Psoas muscle (tissue), 8 donors: ENCODE measurements around the gene NDUFAF8. TPM values are rescaled to one million over a fixed set of nuclear protein-coding genes. Genes with fewer than 3 reads are reported as not detected.

ENCODE experiments used
- ATAC-seq, 4 donors: fragments of 200-7000 bp; cut with Tn5 transposase; one replicate each; pipeline ENCODE4 v1.9.1; 2020; ENCODE audit warnings: moderate library complexity in 3 of 4, mild to moderate bottlenecking in 2 of 4
- DNase-seq, 2 donors: peaks; one replicate each; pipeline ENCODE4 v3.0.0-alpha.2; 2020
- H3K27ac ChIP-seq: fragments of 200-600 bp; one replicate; pipeline ENCODE4 v1.8.0; 2022
- H3K27me3 ChIP-seq, 3 donors: fragments of 200-600 bp in 1 of 3; one replicate each; pipeline versions ENCODE4 v1.6.1 to v1.8.0; 2013 to 2022; ENCODE audit warnings: low read length in 2 of 3, mild to moderate bottlenecking in 2 of 3, moderate library complexity in 1 of 3; ENCODE audit not compliant: insufficient read depth in 3 of 3
- H3K36me3 ChIP-seq, 2 donors: fragments of 200-600 bp in 1 of 2; one replicate each; pipeline versions ENCODE4 v1.6.1 to v1.8.0; 2013 to 2022; ENCODE audit warnings: low read depth in 1 of 2, mild to moderate bottlenecking in 1 of 2, moderate library complexity in 1 of 2; ENCODE audit not compliant: insufficient read depth in 1 of 2
- H3K4me1 ChIP-seq: fragments of 200-600 bp; one replicate; pipeline ENCODE4 v1.8.0; 2022
- H3K4me3 ChIP-seq: fragments of 200-600 bp; one replicate; pipeline ENCODE4 v1.8.0; 2022; ENCODE audit warnings: mild to moderate bottlenecking
- H3K9me3 ChIP-seq: fragments of 200-600 bp; one replicate; pipeline ENCODE4 v1.8.0; 2022
- WGBS, 3 donors: extraction: QIAGEN DNeasy Blood & Tissue Kit; methylation state at CpG; one replicate each; pipeline versions ENCODE4 v1.1.6 to v1.1.7; 2013; 5-methylcytosine and 5-hydroxymethylcytosine counted together
- intact Hi-C, 2 donors: fragments of 100-400 bp; cut with DNase I; formaldehyde crosslinking; loops; one replicate each; pipeline versions ENCODE4 v1.11.0 to v1.14.2; 2022
- polyA plus RNA-seq, 3 donors: library from polyadenylated mRNA; stranded (reverse); fragments of 200-250 nt; gene quantifications; one replicate each; pipeline ENCODE4 v1.2.3, GENCODE V29; 2013
- total RNA-seq, 4 donors: library from RNA; stranded (reverse); fragmentation: NEBNext Ultra II Directional in 2 of 4; extraction: Animal tissue kit (Norgen Biotek cat#: 25700) in 2 of 4; gene quantifications; one replicate each; pipeline versions ENCODE4 v1.2.1 to v1.2.4, GENCODE V29; 2021 to 2023
- TF ChIP-seq, protein P1 (sequence below): fragments of 200-600 bp; IDR thresholded peaks from one replicate; pipeline ENCODE4 v1.8.0; 2022; ENCODE audit warnings: antibody characterized with exemption
- donor health status: healthy with polysubstance abuse.
- donor health status: DM: no; HTN: no; CAD: no; lungs with moderate emphysema.
- donor health status: Bipolar disorder and iron deficiency.
- donor health status: healthy.
- donor health status: DM: yes; HTN: yes; CAD: no.
- donor health status: DM: no; HTN: no; CAD: no.
- donor health status: DM: no; HTN: no; CAD: no.
- donor health status: DM: yes; HTN: yes; CAD: no.

NDUFAF8 gene
- total and polyA plus RNA-seq, 7 donors, result 42.4 to 63.8 (median 54.9) TPM

GRCh38 chr17:81213978-81214377 lies 25.1 kb upstream of the NDUFAF8 start:
- TF ChIP-seq, protein P1, sequence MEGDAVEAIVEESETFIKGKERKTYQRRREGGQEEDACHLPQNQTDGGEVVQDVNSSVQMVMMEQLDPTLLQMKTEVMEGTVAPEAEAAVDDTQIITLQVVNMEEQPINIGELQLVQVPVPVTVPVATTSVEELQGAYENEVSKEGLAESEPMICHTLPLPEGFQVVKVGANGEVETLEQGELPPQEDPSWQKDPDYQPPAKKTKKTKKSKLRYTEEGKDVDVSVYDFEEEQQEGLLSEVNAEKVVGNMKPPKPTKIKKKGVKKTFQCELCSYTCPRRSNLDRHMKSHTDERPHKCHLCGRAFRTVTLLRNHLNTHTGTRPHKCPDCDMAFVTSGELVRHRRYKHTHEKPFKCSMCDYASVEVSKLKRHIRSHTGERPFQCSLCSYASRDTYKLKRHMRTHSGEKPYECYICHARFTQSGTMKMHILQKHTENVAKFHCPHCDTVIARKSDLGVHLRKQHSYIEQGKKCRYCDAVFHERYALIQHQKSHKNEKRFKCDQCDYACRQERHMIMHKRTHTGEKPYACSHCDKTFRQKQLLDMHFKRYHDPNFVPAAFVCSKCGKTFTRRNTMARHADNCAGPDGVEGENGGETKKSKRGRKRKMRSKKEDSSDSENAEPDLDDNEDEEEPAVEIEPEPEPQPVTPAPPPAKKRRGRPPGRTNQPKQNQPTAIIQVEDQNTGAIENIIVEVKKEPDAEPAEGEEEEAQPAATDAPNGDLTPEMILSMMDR, result no peak
- ATAC-seq (no peak), DNase-seq (no peak)
- Histone ChIP-seq H3K36me3 (no peaks in the 10 kb centered on the region), H3K4me3 (no peak overlapping the region), H3K27ac (no peak overlapping the region), H3K4me1 (no peaks in the 10 kb centered on the region), H3K9me3 (no peaks in the 10 kb centered on the region), H3K27me3 (no peaks in the 10 kb centered on the region)
- intact Hi-C loops, result no loop called here
- WGBS, 3 donors, result 95 to 97% (median 97%) methylated on average over 8 of the region's 8 CpGs

DNA sequence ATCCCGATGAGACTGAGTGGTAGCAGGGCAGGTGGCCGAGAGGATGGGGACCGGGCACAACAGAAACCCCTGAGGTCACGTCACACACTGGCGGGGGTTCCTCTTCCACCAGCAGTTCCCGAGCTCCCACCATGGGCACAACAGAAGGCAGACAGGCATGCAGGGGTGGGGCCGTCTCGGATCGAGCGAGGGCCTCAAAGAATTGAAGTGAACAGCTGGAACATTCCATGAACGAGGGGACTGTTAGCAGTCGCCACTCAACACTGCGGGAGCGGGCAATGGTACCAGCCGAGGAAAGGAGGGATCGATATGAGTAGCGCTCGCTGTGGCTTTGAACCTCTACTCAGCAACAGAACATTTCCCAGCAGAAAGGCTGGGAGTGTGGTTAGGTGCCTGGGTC lies 21.6 kb upstream of the NDUFAF8 start:
- TF ChIP-seq, protein P1, result no peak
- Histone ChIP-seq H3K27ac (no peak overlapping the region), H3K9me3 (no peaks in the 10 kb centered on the region), H3K4me1 (peaks cover 10% of the 10 kb centered on the region), H3K27me3 (no peaks in the 10 kb centered on the region), H3K36me3 (peaks cover 0 to 7% of the 10 kb centered on the region in 2 donors), H3K4me3 (no peak overlapping the region)
- DNase-seq, result no peak
- WGBS, 3 donors, result 57 to 72% (median 59%) methylated on average over 18 of the region's 18 CpGs
- no peak for ATAC-seq
- intact Hi-C loops, result no loop called here

DNA sequence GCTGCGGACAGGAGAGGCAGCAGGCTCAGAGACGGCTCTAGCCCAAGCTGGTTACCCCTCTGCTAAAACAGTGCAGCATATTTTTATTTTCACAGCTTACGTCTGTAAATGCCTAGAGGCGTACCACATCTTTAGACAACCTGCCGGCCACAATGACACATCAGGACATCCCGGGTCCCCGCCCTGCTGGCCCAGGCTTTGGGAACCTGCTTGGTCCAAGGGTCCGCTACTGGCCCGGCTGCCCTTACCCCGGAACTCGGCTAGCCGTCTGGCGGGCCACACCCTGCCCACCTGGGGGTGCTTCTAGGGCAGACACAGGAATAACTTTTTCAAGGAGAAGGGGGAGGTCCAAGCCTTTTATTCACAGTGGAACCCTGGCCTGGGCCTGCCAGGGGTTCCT lies 20.7 kb upstream of the NDUFAF8 start:
- ATAC-seq, result no peak
- 92 to 95% (median 93%) methylated on average over 13 of the region's 13 CpGs for WGBS, 3 donors
- peaks cover 14% of the 10 kb centered on the region for H3K4me1 ChIP-seq

DNA sequence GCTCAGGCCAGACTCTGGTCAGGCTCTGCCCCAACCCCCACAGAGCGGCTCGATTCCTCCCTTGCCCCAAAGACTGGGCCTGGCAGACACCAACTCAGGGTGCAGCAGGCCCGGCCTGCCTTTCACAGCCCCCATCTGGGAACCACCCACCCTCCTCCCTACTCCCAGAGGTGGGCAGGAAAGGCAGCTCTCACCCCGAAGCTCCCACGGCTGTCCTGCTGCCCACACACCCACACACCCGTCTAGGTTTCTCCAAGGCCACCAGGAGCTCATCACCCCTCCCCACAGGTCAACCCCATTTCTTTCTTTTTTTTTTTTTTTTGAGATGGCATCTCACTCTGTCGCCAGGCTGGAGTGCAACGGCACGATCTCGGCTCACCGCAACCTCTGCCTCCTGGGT lies 20.1 kb upstream of the NDUFAF8 start:
- Histone ChIP-seq H3K9me3 (no peaks in the 10 kb centered on the region), H3K36me3 (peaks cover 0 to 7% of the 10 kb centered on the region in 2 donors), H3K27me3 (no peaks in the 10 kb centered on the region), H3K4me1 (peaks cover 18% of the 10 kb centered on the region), H3K4me3 (no peak overlapping the region), H3K27ac (no peak overlapping the region)
- WGBS, 3 donors, result 93 to 95% (median 95%) methylated on average over 11 of the region's 11 CpGs
- intact Hi-C loops, result no loop called here
- ATAC-seq (no peak), DNase-seq (no peak)
- TF ChIP-seq, protein P1, result no peak

More for the DNA sequence above, 20.7 kb upstream of the NDUFAF8 start:
- peaks cover 0 to 7% of the 10 kb centered on the region in 2 donors for H3K36me3 ChIP-seq
- H3K9me3 ChIP-seq, result no peaks in the 10 kb centered on the region
- TF ChIP-seq, protein P1, result no peak
- H3K4me3 ChIP-seq, result no peak overlapping the region
- intact Hi-C loops, result no loop called here
- DNase-seq, result no peak
- H3K27ac ChIP-seq, result no peak overlapping the region
- no peaks in the 10 kb centered on the region for H3K27me3 ChIP-seq

DNA sequence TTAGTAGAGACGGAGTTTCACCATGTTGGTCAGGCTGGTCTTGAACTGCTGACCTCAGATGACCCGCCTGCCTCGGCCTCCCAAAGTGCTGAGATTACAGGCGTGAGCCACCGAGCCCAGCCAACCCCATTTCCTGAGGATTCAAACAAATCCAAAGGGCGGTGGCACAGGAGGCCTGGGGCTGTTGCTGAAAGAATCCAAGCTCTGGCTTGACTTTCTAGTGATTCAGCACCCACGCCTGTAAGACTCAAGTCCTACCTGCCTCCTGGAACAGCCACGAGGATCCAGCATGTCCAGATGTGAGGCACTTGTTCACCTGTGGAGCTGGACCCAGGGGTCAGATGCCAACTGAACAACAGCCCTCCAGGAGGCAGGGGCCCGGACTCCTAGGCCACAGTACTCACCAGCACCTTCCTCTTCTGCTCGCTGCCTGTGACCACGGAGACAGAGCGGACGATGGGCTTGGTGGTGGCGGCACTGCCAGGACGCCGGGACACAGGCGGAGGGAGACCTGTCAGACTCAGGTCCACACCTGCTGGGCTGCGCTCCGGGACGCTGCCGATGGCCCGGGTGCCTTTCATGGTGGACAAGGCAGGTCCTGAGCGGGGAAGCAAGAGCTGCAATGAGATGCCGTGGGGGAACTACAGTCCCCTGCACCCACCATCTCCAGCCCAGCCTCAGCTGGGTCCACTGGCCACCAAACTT lies 19.5 kb upstream of the NDUFAF8 start:
- intact Hi-C loops, result no loop called here
- no peak overlapping the region for H3K27ac ChIP-seq
- ATAC-seq, result no peak
- WGBS, 3 donors, result 93 to 97% (median 95%) methylated on average over 24 of the region's 24 CpGs
- TF ChIP-seq, protein P1, result no peak
- H3K36me3 ChIP-seq, result peaks cover 0 to 7% of the 10 kb centered on the region in 2 donors
- H3K4me1 ChIP-seq, result peaks cover 18% of the 10 kb centered on the region
- H3K27me3 ChIP-seq, result no peaks in the 10 kb centered on the region
- DNase-seq, result no peak
- no peak overlapping the region for H3K4me3 ChIP-seq
- no peaks in the 10 kb centered on the region for H3K9me3 ChIP-seq
